Spleen (tissue), 7 donors: ENCODE measurements around the gene SPG7.

Source experiments
- CTCF ChIP-seq, 11 experiments: fragments of 200-600 bp in 7 of 11; fragments of 450-650 bp in 4 of 11; sonication (generic) in 4 of 11; IDR thresholded peaks in 8 of 11; conservative IDR thresholded peaks in 3 of 11; 1 replicate in 7 of 11; 2 replicates in 4 of 11; pipeline versions ENCODE4 v1.4.0 to v1.8.0; 2016 to 2021; ENCODE audit warnings: antibody characterized with exemption in 11 of 11, inconsistent platforms in 4 of 11, mild to moderate bottlenecking in 1 of 11
- POLR2A ChIP-seq, 3 donors: fragments of 450-650 bp; IDR thresholded peaks; one replicate each; pipeline ENCODE4 v1.5.1; 2017; ENCODE audit warnings: antibody characterized with exemption in 3 of 3, mild to moderate bottlenecking in 1 of 3
- POLR2AphosphoS5 ChIP-seq, 3 donors: sonication (generic); formaldehyde crosslinking; IDR thresholded peaks; one replicate each; pipeline ENCODE4 v1.5.1; 2017; ENCODE audit warnings: antibody characterized with exemption in 3 of 3
- donor health status: DM: no; HTN: no; CAD: no; lungs with moderate emphysema.
- donor health status: DM: no; HTN: no; CAD: no.
- donor health status: DM: no; HTN: no; CAD: no.

GRCh38 chr16:89484041-89484501, 24.1 kb upstream of the SPG7 start:
- TF ChIP-seq CTCF (IDR thresholded peaks at IDR 0.05 in 8 of 11, conservative IDR thresholded peaks at IDR 0.05 in 3 of 11) (no peak), POLR2A (IDR thresholded peaks at IDR 0.05) (no peak), POLR2AphosphoS5 (IDR thresholded peaks at IDR 0.05) (no peak)
